Mesendoderm (in vitro differentiated cells): ENCODE data around the gene SMC1B.

Experiments
- DNase-seq: peaks from one replicate; pipeline ENCODE4 v3.0.0; 2013
- H2AK5ac ChIP-seq: 2 replicates; pipeline ENCODE4 v1.6.1; 2013; ENCODE audit warnings: low read length, inconsistent platforms
- H2BK120ac ChIP-seq: 2 replicates; pipeline ENCODE4 v1.6.1; 2013; ENCODE audit warnings: low read depth, mild to moderate bottlenecking, low read length, moderate library complexity, mixed read lengths
- H2BK15ac ChIP-seq: replicated peaks from 2 replicates; pipeline ENCODE4 v1.6.1; 2013; ENCODE audit warnings: low read depth, mild to moderate bottlenecking, moderate library complexity
- H2BK5ac ChIP-seq: 2 replicates; pipeline ENCODE4 v1.6.1; 2013; ENCODE audit warnings: low read length, inconsistent platforms
- H3K18ac ChIP-seq: 2 replicates; pipeline ENCODE4 v1.6.1; 2013; ENCODE audit warnings: mild to moderate bottlenecking, low read length, mixed read lengths
- H3K23ac ChIP-seq: one replicate; pipeline ENCODE4 v1.6.1; 2013; ENCODE audit warnings: low read length
- H3K27ac ChIP-seq: 2 replicates; pipeline ENCODE4 v1.5.1; 2013; ENCODE audit warnings: low read depth, mild to moderate bottlenecking, inconsistent platforms, low read length, moderate library complexity
- H3K27me3 ChIP-seq: 2 replicates; pipeline ENCODE4 v1.6.1; 2013; ENCODE audit warnings: low read length, control low read depth, mild to moderate bottlenecking, inconsistent platforms; ENCODE audit not compliant: insufficient read depth, poor library complexity
- H3K36me3 ChIP-seq: 2 replicates; pipeline ENCODE4 v1.6.1; 2013; ENCODE audit warnings: low read length, inconsistent platforms; ENCODE audit not compliant: control insufficient read depth, insufficient read depth
- H3K4ac ChIP-seq: one replicate; pipeline ENCODE4 v1.6.1; 2013; ENCODE audit warnings: low read depth, mild to moderate bottlenecking, low read length, moderate library complexity
- H3K4me1 ChIP-seq: 2 replicates; pipeline ENCODE4 v1.6.1; 2013; ENCODE audit warnings: low read depth, low read length, inconsistent platforms; ENCODE audit not compliant: control insufficient read depth
- H3K4me2 ChIP-seq: 2 replicates; pipeline ENCODE4 v1.6.1; 2013; ENCODE audit warnings: low read length
- H3K4me3 ChIP-seq: 2 replicates; pipeline ENCODE4 v1.5.1; 2013; ENCODE audit warnings: mild to moderate bottlenecking, low read length
- H3K56ac ChIP-seq: one replicate; pipeline ENCODE4 v1.6.1; 2013; ENCODE audit warnings: low read length
- H3K79me1 ChIP-seq: 2 replicates; pipeline ENCODE4 v1.6.1; 2013; ENCODE audit warnings: low read length, inconsistent platforms
- H3K79me2 ChIP-seq: 2 replicates; pipeline ENCODE4 v1.6.1; 2013; ENCODE audit warnings: mild to moderate bottlenecking, low read length; ENCODE audit not compliant: control insufficient read depth, insufficient read depth
- H3K9ac ChIP-seq: 2 replicates; pipeline ENCODE4 v1.6.1; 2013; ENCODE audit warnings: low read length, inconsistent platforms
- H4K5ac ChIP-seq: one replicate; pipeline ENCODE4 v1.6.1; 2013; ENCODE audit warnings: low read length
- H4K8ac ChIP-seq: one replicate; pipeline ENCODE4 v1.6.1; 2013; ENCODE audit warnings: low read depth, mild to moderate bottlenecking, control low read depth, low read length, moderate library complexity
- WGBS: extraction: QIAGEN DNeasy Blood & Tissue Kit; methylation state at CpG from one replicate; pipeline ENCODE4 v1.1.7; 2013; ENCODE audit warnings: low lambda C conversion rate, missing lambda C conversion rate; ENCODE audit not compliant: insufficient coverage; ENCODE audit errors: extremely low coverage; 5-methylcytosine and 5-hydroxymethylcytosine counted together

Gene SMC1B

DNA sequence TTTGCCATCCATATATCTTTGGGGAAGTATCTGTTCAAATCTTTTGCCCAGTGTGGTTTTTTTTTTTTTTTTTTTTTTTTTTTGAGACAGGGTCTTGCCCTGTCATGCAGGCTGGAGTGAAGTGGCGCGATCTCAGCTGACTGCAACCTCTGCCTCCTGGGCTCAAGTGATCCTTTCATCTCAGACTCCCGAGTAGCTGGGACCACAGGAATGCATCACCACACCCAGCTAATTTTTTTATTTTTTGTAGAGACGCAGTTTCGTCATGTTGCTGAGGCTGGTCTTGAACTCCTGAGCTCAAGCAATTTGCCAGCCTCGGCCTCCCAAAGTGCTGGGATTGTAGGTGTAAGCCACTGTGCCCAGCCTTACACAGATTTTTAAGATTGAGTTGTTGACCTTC is 108.4 kb downstream of the SMC1B start:
- H3K79me1 ChIP-seq, result no peaks in the 10 kb centered on the region
- no peak overlapping the region for H3K4ac ChIP-seq
- H3K18ac ChIP-seq, result no peak overlapping the region
- H2AK5ac ChIP-seq, result no peak overlapping the region
- H2BK120ac ChIP-seq, result no peak overlapping the region
- no peak overlapping the region for H3K4me2 ChIP-seq
- H3K4me1 ChIP-seq, result peaks cover 2% of the 10 kb centered on the region
- H3K9ac ChIP-seq, result no peak overlapping the region
- H3K27ac ChIP-seq, result no peak overlapping the region
- H3K23ac ChIP-seq, result no peak overlapping the region
- no peak overlapping the region for H4K8ac ChIP-seq
- no peak overlapping the region for H4K5ac ChIP-seq
- WGBS, result no CpG with 5 or more reads among the region's 6 CpGs
- H3K36me3 ChIP-seq, result no peaks in the 10 kb centered on the region
- no peaks in the 10 kb centered on the region for H3K79me2 ChIP-seq
- no peak overlapping the region for H3K56ac ChIP-seq
- no peaks in the 10 kb centered on the region for H3K27me3 ChIP-seq
- no peak overlapping the region for H2BK5ac ChIP-seq
- no peak overlapping the region for H3K4me3 ChIP-seq
- no peak overlapping the region for H2BK15ac ChIP-seq
- DNase-seq, result no peak

DNA sequence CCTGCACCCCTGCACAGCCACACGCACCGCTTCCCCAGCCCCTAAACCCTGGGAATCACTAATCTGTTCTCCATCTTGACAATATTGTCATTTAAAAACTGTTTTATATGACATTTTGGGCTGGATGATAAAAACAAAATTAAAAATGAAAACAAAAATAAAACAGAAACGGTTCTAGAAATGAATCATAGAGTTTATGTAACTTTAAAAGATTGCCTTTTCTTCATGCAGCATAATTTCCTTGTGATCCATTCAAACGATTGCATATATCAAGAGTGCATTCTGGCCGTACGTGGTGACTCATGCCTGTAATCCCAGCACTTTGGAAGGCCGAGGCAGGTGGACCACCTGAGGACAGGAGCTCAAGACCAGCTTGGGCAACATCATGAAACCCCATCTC is 110.2 kb downstream of the SMC1B start:
- no peak overlapping the region for H2BK5ac ChIP-seq
- H4K8ac ChIP-seq, result no peak overlapping the region
- H2BK120ac ChIP-seq, result no peak overlapping the region
- no peak overlapping the region for H3K4me3 ChIP-seq
- H3K79me1 ChIP-seq, result no peaks in the 10 kb centered on the region
- no peaks in the 10 kb centered on the region for H3K79me2 ChIP-seq
- no peak overlapping the region for H3K4ac ChIP-seq
- no peak overlapping the region for H4K5ac ChIP-seq
- H3K27ac ChIP-seq, result no peak overlapping the region
- no peak overlapping the region for H3K4me2 ChIP-seq
- WGBS, result no CpG with 5 or more reads among the region's 7 CpGs
- H2BK15ac ChIP-seq, result no peak overlapping the region
- H3K23ac ChIP-seq, result no peak overlapping the region
- no peaks in the 10 kb centered on the region for H3K27me3 ChIP-seq
- no peaks in the 10 kb centered on the region for H3K36me3 ChIP-seq
- peaks cover 4% of the 10 kb centered on the region for H3K4me1 ChIP-seq
- no peak overlapping the region for H2AK5ac ChIP-seq
- DNase-seq, result no peak
- H3K18ac ChIP-seq, result no peak overlapping the region
- no peak overlapping the region for H3K9ac ChIP-seq
- no peak overlapping the region for H3K56ac ChIP-seq

DNA sequence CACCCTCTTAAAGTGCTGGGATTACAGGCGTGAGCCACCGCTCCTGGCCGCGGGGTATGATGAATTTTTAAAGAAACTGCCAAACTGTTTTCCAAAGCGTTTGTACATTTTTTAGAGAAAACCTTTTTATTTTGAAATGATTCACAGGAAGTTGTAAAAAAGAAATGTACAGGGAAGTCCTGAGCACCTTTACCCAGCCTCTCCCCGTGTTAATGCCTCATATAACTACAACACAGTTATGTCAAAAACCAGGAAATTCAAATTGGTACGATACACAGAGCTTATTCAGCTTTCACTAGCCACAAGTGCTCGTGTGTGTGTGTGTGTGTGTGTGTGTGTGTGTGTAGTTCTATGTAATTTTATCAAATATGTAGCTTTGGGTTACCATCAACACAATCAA is 110.6 kb downstream of the SMC1B start:
- H3K27me3 ChIP-seq, result no peaks in the 10 kb centered on the region
- no peak overlapping the region for H3K4me2 ChIP-seq
- no peaks in the 10 kb centered on the region for H3K79me1 ChIP-seq
- no peak overlapping the region for H2AK5ac ChIP-seq
- no peak overlapping the region for H3K18ac ChIP-seq
- H2BK15ac ChIP-seq, result no peak overlapping the region
- H4K5ac ChIP-seq, result no peak overlapping the region
- no peak overlapping the region for H3K4me3 ChIP-seq
- no peaks in the 10 kb centered on the region for H3K79me2 ChIP-seq
- peaks cover 4% of the 10 kb centered on the region for H3K4me1 ChIP-seq
- WGBS, result no CpG with 5 or more reads among the region's 8 CpGs
- H3K23ac ChIP-seq, result no peak overlapping the region
- no peak overlapping the region for H3K9ac ChIP-seq
- no peak overlapping the region for H2BK120ac ChIP-seq
- H2BK5ac ChIP-seq, result no peak overlapping the region
- H3K4ac ChIP-seq, result no peak overlapping the region
- no peak overlapping the region for H3K56ac ChIP-seq
- no peaks in the 10 kb centered on the region for H3K36me3 ChIP-seq
- no peak overlapping the region for H3K27ac ChIP-seq
- no peak overlapping the region for H4K8ac ChIP-seq
- DNase-seq, result no peak

DNA sequence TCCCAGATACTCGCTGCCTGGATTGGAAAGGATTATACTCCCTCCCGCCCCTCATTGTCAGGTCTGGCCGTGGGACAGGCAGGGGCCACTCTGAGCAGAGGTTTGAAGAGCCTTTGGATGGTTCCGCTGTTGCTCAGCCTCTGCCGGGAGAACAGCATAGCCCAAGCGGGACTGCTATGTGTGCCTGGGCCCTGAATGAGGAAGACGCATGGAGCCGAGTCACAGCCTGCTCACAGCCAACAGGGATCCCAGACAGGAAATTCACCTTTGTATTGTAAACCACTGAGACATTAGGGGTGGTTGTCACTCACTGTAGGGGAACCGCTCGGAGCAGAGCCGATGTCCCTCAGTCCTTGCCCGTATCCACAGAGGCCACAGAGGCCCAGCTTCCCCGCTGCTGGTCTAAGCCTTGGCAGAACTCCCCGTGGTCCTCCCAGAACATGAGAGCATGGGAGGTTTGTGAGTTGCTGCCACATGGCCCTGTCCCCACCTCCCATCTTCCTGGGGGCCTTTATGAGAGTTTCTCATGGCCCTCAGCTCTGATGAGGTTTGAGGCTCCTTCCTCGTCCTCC is 114.4 kb downstream of the SMC1B start:
- H3K27ac ChIP-seq, result no peak overlapping the region
- H2BK120ac ChIP-seq, result no peak overlapping the region
- H3K4me1 ChIP-seq, result peaks cover 4% of the 10 kb centered on the region
- H2AK5ac ChIP-seq, result no peak overlapping the region
- no peaks in the 10 kb centered on the region for H3K36me3 ChIP-seq
- H3K27me3 ChIP-seq, result no peaks in the 10 kb centered on the region
- H3K23ac ChIP-seq, result peak overlapping the region; percentile 29
- H3K4ac ChIP-seq, result no peak overlapping the region
- WGBS, result no CpG with 5 or more reads among the region's 15 CpGs
- H2BK15ac ChIP-seq, result no peak overlapping the region
- H3K9ac ChIP-seq, result no peak overlapping the region
- H4K5ac ChIP-seq, result no peak overlapping the region
- H3K79me1 ChIP-seq, result no peaks in the 10 kb centered on the region
- no peak overlapping the region for H3K4me3 ChIP-seq
- H3K56ac ChIP-seq, result peak overlapping the region; percentile 59
- H2BK5ac ChIP-seq, result no peak overlapping the region
- H4K8ac ChIP-seq, result no peak overlapping the region
- no peak overlapping the region for H3K4me2 ChIP-seq
- DNase-seq, result peak; percentile 42
- no peaks in the 10 kb centered on the region for H3K79me2 ChIP-seq
- H3K18ac ChIP-seq, result no peak overlapping the region

DNA sequence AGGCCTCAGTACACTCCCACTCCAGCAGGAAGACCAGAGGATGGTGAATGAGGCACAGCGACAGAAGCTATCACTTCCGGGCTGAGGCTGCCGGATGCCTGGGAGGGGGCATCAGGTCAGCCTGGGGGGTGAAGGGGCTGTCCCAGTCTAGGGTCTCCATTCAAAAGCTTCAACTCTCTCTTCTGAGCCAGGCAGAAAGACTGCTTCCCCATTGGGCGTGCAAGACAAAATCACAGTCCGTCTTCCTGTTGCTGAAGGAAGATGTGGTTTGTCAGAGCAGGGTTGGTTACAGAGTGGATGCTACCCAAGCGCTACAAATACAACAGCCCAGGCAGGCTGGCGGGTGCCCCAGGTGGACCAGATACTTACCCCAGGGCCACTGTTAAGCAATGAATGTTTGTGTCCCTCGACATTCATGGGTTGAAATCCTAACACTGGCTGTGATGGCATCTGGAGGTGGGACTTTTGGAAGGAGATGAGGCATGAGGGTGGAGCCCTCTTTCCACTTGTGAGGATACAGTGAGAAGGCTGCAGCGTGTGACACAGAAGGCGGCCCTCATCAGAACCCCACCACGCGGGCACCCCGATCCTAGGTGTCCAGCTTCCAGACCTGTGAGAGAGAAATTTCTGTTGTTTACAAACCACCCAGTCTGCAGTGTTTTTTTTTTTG is 116.6 kb downstream of the SMC1B start:
- no peak overlapping the region for H2BK15ac ChIP-seq
- H3K4ac ChIP-seq, result no peak overlapping the region
- no peaks in the 10 kb centered on the region for H3K27me3 ChIP-seq
- H3K79me2 ChIP-seq, result no peaks in the 10 kb centered on the region
- H4K5ac ChIP-seq, result no peak overlapping the region
- H2BK120ac ChIP-seq, result no peak overlapping the region
- H3K4me3 ChIP-seq, result no peak overlapping the region
- no peak overlapping the region for H3K18ac ChIP-seq
- H3K36me3 ChIP-seq, result no peaks in the 10 kb centered on the region
- H3K27ac ChIP-seq, result no peak overlapping the region
- H3K9ac ChIP-seq, result no peak overlapping the region
- DNase-seq, result no peak
- H2BK5ac ChIP-seq, result no peak overlapping the region
- H3K79me1 ChIP-seq, result no peaks in the 10 kb centered on the region
- peaks cover 4% of the 10 kb centered on the region for H3K4me1 ChIP-seq
- H3K23ac ChIP-seq, result peak overlapping the region; percentile 80
- no peak overlapping the region for H3K56ac ChIP-seq
- H3K4me2 ChIP-seq, result no peak overlapping the region
- H4K8ac ChIP-seq, result no peak overlapping the region
- H2AK5ac ChIP-seq, result no peak overlapping the region
- no CpG with 5 or more reads among the region's 13 CpGs for WGBS

DNA sequence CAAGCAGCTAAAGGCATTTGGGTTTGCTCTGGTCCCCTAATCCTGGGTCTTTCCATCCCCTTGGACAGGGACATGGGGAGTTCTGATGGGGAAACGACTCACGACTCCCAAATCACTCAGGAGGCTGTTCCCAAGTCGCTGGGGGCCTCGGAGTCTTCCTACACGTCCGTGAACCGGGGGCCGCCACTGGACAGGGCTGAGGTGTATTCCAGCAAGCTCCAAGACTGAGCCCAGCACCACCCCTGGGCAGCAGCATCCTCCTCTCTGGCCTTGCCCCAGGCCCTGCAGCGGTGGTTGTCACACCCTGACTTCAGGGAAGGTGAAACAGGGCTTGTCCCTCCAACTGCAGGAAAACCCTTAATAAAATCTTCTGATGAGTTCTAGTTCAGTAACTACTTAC is 117.9 kb downstream of the SMC1B start:
- H3K79me1 ChIP-seq, result no peaks in the 10 kb centered on the region
- H3K36me3 ChIP-seq, result no peaks in the 10 kb centered on the region
- no peak overlapping the region for H3K18ac ChIP-seq

More for the DNA sequence above, 117.9 kb downstream of the SMC1B start:
- Histone ChIP-seq H3K4me2 (no peak overlapping the region), H3K27me3 (no peaks in the 10 kb centered on the region), H4K8ac (no peak overlapping the region), H3K4me3 (no peak overlapping the region), H3K27ac (no peak overlapping the region), H3K79me2 (no peaks in the 10 kb centered on the region), H3K4ac (no peak overlapping the region), H4K5ac (no peak overlapping the region), H2BK15ac (no peak overlapping the region), H2BK5ac (no peak overlapping the region), H2AK5ac (no peak overlapping the region), H3K4me1 (peaks cover 4% of the 10 kb centered on the region), H3K56ac (no peak overlapping the region), H2BK120ac (no peak overlapping the region), H3K9ac (no peak overlapping the region), H3K23ac (no peak overlapping the region)
- no peak for DNase-seq
- no CpG with 5 or more reads among the region's 9 CpGs for WGBS
